Aorta (tissue), 5 donors: ENCODE data around the gene RPS3. TPM values are rescaled to one million over a fixed set of nuclear protein-coding genes. Genes with fewer than 3 reads are reported as not detected.

Experiments
- ATAC-seq: fragments of 200-7000 bp; cut with Tn5 transposase; one replicate; pipeline ENCODE4 v1.9.1; 2022; ENCODE audit warnings: moderate library complexity; ENCODE audit not compliant: low FRiP score
- DNase-seq, 2 donors: peaks; one replicate each; pipeline ENCODE4 v3.0.0-alpha.2; 2020
- H3K27ac ChIP-seq, 2 donors: one replicate each; pipeline ENCODE4 v1.5.1; 2013; ENCODE audit warnings: low read length in 2 of 2, mild to moderate bottlenecking in 2 of 2, moderate library complexity in 2 of 2, control low read depth in 1 of 2, inconsistent platforms in 1 of 2, low read depth in 1 of 2
- H3K27me3 ChIP-seq, 2 donors: one replicate each; pipeline ENCODE4 v1.6.1; 2013; ENCODE audit warnings: control low read depth in 1 of 2, low read length in 1 of 2, mild to moderate bottlenecking in 1 of 2, moderate library complexity in 1 of 2; ENCODE audit not compliant: insufficient read depth in 2 of 2, control insufficient read depth in 1 of 2
- H3K36me3 ChIP-seq, 2 donors: one replicate each; pipeline ENCODE4 v1.6.1; 2013; ENCODE audit warnings: control low read depth in 1 of 2, low read length in 1 of 2, mild to moderate bottlenecking in 1 of 2; ENCODE audit not compliant: insufficient read depth in 2 of 2, control insufficient read depth in 1 of 2
- H3K4me1 ChIP-seq, 2 donors: one replicate each; pipeline ENCODE4 v1.6.1; 2013; ENCODE audit warnings: low read length in 2 of 2, control low read depth in 1 of 2, mild to moderate bottlenecking in 1 of 2, moderate library complexity in 1 of 2; ENCODE audit not compliant: insufficient read depth in 2 of 2, control insufficient read depth in 1 of 2
- H3K4me3 ChIP-seq, 2 donors: one replicate each; pipeline ENCODE4 v1.5.1; 2013; ENCODE audit warnings: low read length in 2 of 2, control low read depth in 1 of 2, mild to moderate bottlenecking in 1 of 2
- H3K9me3 ChIP-seq: one replicate; pipeline ENCODE4 v1.6.1; 2013; ENCODE audit warnings: mild to moderate bottlenecking, low read length; ENCODE audit not compliant: control insufficient read depth
- WGBS, 2 donors: extraction: QIAGEN DNeasy Blood & Tissue Kit; methylation state at CpG; one replicate each; pipeline ENCODE4 v1.1.7; 2013; 5-methylcytosine and 5-hydroxymethylcytosine counted together
- intact Hi-C, 2 donors: fragments of 100-400 bp; cut with DNase I; formaldehyde crosslinking; loops; one replicate each; pipeline versions ENCODE4 v1.14.2 to v1.15.0; 2022
- polyA plus RNA-seq, 2 donors: library from polyadenylated mRNA; stranded (reverse); fragments of 200-250 nt; gene quantifications; one replicate each; pipeline ENCODE4 v1.2.3, GENCODE V29; 2013
- total RNA-seq, 2 donors: library from RNA; stranded (reverse); fragmentation: NEBNext Ultra II Directional; extraction: Animal tissue kit (Norgen Biotek cat#: 25700); gene quantifications; one replicate each; pipeline ENCODE4 v1.2.1, GENCODE V29; 2021
- donor health status: healthy with polysubstance abuse.
- donor health status: Bipolar disorder and iron deficiency.
- donor health status: DM: no; HTN: no; CAD: no.
- donor health status: DM: no; HTN: no; CAD: no.
- donor health status: DM: yes; HTN: yes; CAD: no.

RPS3 gene
- total and polyA plus RNA-seq, 4 donors: 1,466 to 3,688 (median 1,894) TPM

DNA sequence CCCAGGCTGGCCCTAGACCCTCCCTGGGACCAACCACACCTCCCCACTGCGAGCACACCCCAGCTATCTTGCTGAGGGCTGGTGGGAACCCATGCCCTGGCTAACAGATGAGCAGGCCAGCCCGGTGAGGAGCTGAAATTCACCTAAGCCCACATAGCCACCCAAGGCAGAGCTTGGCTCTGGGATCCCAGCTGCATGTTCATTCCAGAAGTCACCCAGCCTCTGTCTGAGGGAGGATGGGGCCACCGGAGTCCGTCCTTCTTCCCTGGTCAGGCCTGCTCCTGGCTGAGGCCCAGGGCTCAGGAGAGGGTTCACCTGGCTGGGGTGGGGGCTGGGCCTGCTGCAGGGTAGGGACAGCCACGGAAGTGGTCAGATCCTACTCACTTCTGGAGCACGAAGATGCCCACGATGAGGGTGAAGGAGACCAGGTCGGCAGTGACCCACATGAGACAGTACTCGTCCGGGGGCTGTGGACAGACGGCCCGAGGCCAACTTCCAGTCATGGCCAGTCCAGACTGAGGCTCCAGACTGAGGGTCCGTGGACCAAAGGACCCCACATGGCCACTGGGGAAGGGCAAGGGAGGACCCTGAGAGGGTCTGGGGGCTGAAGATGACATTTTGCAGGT is 40.3 kb downstream of the RPS3 start:
- no peaks in the 10 kb centered on the region for H3K27me3 ChIP-seq
- intact Hi-C loops: loop anchor here in 1 of 2 donors (10.0 kb wide), 1 partner anchor 45 kb away; the partner anchor contains the start of gene RPS3
- no peak overlapping the region for H3K4me3 ChIP-seq
- no peak for DNase-seq
- no peaks in the 10 kb centered on the region for H3K4me1 ChIP-seq
- no peaks in the 10 kb centered on the region for H3K36me3 ChIP-seq
- ATAC-seq: no peak
- H3K9me3 ChIP-seq: no peaks in the 10 kb centered on the region
- H3K27ac ChIP-seq: no peak overlapping the region
- 88 to 93% methylated on average over 13 of the region's 13 CpGs for WGBS, 2 donors

DNA sequence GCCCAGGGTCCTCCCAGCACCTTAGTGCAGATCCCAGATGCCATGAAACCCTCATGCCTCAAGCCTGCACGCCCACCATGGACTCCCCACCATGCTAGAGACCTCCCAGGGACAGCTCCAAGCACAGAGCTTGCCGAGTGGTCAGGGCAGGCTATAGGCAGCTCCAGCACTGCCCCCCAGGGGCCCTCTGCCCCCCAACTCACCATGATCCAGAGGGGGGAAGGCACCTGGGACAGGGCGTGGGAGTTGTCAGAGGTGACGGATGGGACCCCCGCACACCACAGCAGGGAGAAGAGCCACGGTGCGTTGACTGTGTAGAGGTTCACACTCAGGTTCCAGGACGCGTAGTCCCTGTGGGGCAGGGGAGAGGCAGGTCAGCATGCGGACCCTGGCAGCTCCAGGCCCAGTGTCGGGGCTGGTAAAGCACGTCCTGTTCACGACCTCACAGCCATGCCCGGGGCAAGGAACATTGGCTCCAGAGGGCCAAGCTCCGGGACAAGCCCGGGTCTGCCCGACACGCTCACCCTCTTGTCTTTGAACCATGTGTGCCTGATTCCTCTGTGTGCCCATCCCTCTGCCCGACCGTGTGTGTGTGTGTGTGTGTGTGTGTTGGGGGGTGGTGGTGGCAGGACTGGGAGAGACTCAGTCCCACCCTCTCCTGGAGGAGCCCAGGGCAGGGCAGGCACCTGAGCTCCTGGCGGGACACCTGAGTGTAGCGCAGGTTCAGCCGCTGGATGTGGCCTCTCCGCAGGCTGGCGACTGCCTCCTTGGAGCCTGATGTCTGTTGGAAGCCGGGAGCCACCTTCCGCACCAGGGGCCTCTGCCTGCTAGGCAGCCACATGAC is 41.9 kb downstream of the RPS3 start:
- intact Hi-C loops: loop anchor here in 1 of 2 donors (10.0 kb wide), 1 partner anchor 46 kb away; the partner anchor contains the start of gene RPS3
- Histone ChIP-seq H3K9me3 (no peaks in the 10 kb centered on the region), H3K27me3 (no peaks in the 10 kb centered on the region), H3K4me1 (no peaks in the 10 kb centered on the region), H3K27ac (no peak overlapping the region), H3K36me3 (no peaks in the 10 kb centered on the region), H3K4me3 (no peak overlapping the region)
- 71 to 82% methylated on average over 25 to 27 of the region's 27 CpGs for WGBS, 2 donors
- ATAC-seq (no peak), DNase-seq (peak in 1 of 2 donors; percentile 55)

DNA sequence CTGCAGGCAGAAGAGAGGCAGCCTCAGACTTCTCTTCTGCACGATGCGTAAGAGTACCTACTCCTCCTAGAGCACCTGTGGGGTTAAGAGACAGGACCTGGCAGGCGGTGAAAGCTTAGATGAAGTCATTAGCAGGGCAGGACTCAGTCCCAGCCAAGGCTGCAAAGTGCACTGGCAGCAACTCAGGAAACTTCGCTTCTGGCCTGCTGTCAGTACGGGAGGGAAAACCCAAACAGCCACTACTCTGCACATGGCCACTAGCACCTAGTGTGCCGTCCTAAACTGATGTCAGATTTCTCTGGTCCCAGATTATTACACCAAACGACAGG is 42.5 kb downstream of the RPS3 start:
- no peaks in the 10 kb centered on the region for H3K9me3 ChIP-seq
- intact Hi-C loops: loop anchor here in 1 of 2 donors (10.0 kb wide), 1 partner anchor 47 kb away; the partner anchor contains the start of gene RPS3
- no peak overlapping the region for H3K27ac ChIP-seq
- H3K36me3 ChIP-seq: no peaks in the 10 kb centered on the region
- DNase-seq (no peak), ATAC-seq (no peak)
- 10 to 33% methylated on average over 7 of the region's 7 CpGs for WGBS, 2 donors
- no peaks in the 10 kb centered on the region for H3K27me3 ChIP-seq
- no peaks in the 10 kb centered on the region for H3K4me1 ChIP-seq
- H3K4me3 ChIP-seq: no peak overlapping the region

DNA sequence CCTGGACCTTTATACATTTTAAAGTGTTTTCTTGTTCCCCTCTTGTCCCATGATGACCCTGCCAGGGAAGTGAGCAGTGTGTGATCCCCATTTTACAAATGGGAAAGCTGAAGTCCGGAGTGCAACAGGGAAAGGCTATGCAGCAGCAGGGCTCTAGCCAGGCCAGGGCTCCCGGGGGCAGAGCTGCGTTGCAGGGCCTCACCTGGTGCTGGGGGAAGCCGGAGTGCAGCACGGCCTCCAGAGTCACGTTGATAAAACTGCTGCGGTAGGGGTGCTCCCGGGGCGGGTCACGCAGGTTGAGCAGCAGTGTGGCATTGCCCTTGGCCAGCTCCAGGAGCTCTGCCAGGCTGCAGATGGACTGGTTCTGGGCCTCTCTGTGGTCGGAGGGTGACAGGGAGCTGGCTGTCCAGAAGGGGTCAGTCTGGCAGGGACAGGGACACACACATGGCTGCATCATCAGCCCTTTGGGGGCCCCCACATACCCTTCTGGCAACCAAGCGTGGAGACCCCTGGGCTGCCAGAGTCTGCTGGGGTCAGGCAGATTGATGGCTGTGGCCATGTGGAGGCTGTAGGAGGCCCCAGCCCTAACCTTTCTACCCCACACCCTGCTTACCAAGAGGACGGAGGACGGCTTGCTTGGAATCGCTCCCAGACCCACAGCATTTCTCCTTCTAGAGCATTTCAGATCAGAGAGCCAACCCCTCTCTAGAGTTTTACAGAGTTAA is 43.0 kb downstream of the RPS3 start:
- DNase-seq: no peak
- 69 to 79% methylated on average over 15 of the region's 15 CpGs for WGBS, 2 donors
- intact Hi-C loops: loop anchor here in 1 of 2 donors (10.0 kb wide), 1 partner anchor 48 kb away; the partner anchor contains the start of gene RPS3

DNA sequence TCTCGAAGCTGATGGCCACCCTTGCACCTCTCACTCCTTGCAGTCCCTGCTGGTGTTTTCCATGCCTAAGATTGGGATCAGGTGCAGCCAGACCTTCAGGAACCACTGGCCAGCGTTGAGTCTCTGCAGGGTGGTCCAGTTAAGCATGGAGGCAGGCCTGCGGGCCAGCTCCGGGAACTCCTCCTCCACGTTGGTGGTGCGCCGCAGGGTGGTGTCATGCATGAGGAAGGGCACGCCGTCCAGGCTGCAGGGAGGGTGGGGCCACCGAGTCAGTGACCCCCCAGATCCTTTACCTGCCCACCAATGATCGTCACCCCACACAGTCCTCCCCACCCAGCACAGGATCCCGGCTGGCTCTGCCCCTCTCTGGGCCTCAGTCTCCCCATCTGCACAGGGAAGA is 43.7 kb downstream of the RPS3 start:
- Histone ChIP-seq H3K27ac (no peak overlapping the region), H3K27me3 (no peaks in the 10 kb centered on the region), H3K4me1 (no peaks in the 10 kb centered on the region), H3K9me3 (no peaks in the 10 kb centered on the region), H3K36me3 (no peaks in the 10 kb centered on the region), H3K4me3 (no peak overlapping the region)
- ATAC-seq: no peak
- DNase-seq: no peak
- intact Hi-C loops: loop anchor here in 1 of 2 donors (10.0 kb wide), 1 partner anchor 48 kb away; the partner anchor contains the start of gene RPS3
- 90 to 91% methylated on average over 11 to 12 of the region's 12 CpGs for WGBS, 2 donors

More for the DNA sequence above, 43.0 kb downstream of the RPS3 start:
- H3K27ac ChIP-seq: no peak overlapping the region
- no peaks in the 10 kb centered on the region for H3K36me3 ChIP-seq
- no peak overlapping the region for H3K4me3 ChIP-seq
- no peaks in the 10 kb centered on the region for H3K27me3 ChIP-seq
- ATAC-seq: no peak
- no peaks in the 10 kb centered on the region for H3K4me1 ChIP-seq
- H3K9me3 ChIP-seq: no peaks in the 10 kb centered on the region

DNA sequence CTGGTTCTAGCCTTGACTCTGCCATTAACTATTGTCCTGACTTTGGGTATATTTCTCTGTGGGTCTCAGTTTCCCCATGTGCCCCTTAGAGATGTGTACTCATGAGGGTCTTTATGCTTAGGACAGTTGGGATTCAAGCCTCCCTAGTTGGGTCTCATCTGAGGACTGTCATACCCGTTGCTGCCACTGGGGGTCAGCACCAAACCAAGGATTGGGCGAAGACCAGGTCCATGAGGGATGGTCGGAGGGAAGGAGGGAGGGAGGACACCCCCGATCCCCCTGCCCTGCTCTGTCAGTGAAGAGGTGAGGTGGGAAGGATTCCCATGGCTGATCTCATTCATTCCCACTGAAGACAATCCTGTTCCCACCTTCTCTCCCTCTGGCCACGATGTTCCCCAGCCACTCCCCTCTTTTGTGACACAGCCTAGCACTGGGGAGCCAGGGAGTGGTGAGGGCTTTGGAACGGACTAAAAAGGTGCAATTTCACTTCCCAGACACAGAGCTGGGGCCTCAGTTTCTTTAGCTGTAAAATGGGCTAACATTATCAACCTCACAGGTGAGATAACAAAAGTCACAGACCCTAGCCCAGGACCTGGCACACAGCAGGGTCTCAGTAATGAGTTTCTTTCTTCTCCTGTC is 46.1 kb downstream of the RPS3 start:
- Histone ChIP-seq H3K4me3 (no peak overlapping the region), H3K27me3 (no peaks in the 10 kb centered on the region), H3K27ac (no peak overlapping the region), H3K36me3 (no peaks in the 10 kb centered on the region), H3K9me3 (no peaks in the 10 kb centered on the region), H3K4me1 (no peaks in the 10 kb centered on the region)
- intact Hi-C loops: loop anchor here (1.0 to 10.0 kb wide), 4 partner anchors 37 to 87 kb away; partner anchors contain the start of gene RPS3 (in 1 of the 2)
- WGBS, 2 donors: 5 to 10% methylated on average over 6 of the region's 6 CpGs
- peak; percentile 80 for ATAC-seq
- DNase-seq: peak; percentile 75 to 92

DNA sequence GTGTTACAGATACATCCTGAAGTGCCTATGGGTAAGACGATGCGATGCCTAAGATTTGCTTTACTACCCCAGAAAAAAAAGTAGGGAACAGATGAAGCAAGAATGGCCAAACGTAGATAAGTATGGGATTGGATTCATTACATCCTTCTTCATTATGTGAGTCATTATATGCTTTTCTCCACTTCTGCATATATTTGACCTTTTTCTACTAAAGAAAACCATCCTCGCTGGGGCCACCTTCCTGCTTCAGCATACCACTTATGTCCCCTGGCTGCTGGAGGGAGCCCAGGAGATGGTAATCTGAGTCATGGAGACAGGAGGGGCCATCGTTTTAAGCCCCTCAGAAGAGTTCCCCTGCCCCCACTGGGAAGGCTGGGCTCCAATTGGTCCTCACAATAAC is 48.1 kb downstream of the RPS3 start:
- H3K36me3 ChIP-seq: no peaks in the 10 kb centered on the region
- ATAC-seq: no peak
- H3K27ac ChIP-seq: no peak overlapping the region
- WGBS, 2 donors: 77 to 82% methylated on average over 5 of the region's 5 CpGs
- DNase-seq: no peak
- H3K4me1 ChIP-seq: no peaks in the 10 kb centered on the region
- H3K4me3 ChIP-seq: no peak overlapping the region
- intact Hi-C loops: loop anchor here in 1 of 2 donors (10.0 kb wide), 1 partner anchor 53 kb away; the partner anchor contains the start of gene RPS3
- H3K9me3 ChIP-seq: no peaks in the 10 kb centered on the region
- H3K27me3 ChIP-seq: no peaks in the 10 kb centered on the region

DNA sequence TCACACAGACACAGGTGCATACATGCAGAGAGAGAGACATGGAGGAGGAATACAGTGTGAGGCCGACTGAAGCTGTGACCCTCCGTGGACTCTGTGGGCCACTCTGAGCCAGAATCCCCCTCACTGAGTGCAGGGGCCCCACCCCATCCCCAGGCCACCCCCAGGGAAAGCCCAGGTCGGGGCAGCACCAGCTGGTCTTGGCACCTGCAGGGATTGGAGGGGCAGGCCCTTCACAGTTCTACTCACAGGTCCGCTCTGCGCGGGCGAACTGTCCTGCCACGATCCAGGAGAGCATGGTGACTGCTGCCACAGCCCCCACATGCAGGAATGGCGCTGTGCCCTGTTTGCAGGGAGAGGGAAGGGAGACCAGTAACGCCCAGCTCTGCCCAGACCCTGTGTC is 50.0 kb downstream of the RPS3 start:
- H3K9me3 ChIP-seq: no peaks in the 10 kb centered on the region
- no peaks in the 10 kb centered on the region for H3K36me3 ChIP-seq
- intact Hi-C loops: loop anchor here in 1 of 2 donors (10.0 kb wide), 1 partner anchor 54 kb away; the partner anchor contains the start of gene RPS3
- H3K27ac ChIP-seq: no peak overlapping the region
- ATAC-seq (no peak), DNase-seq (no peak)
- WGBS, 2 donors: 92 to 94% methylated on average over 10 of the region's 10 CpGs
- H3K4me1 ChIP-seq: no peaks in the 10 kb centered on the region
- H3K4me3 ChIP-seq: no peak overlapping the region
- no peaks in the 10 kb centered on the region for H3K27me3 ChIP-seq
